Measurements from ENCODE around the gene C20orf202. TPM values are rescaled to one million over a fixed set of nuclear protein-coding genes. Genes with fewer than 3 reads are reported as not detected.
A peak's percentile ranks its signal among the peaks of the same experiment; 100 is the strongest.

Gene C20orf202
- 0.43 TPM for polyA plus RNA-seq (ENCODE audit: insufficient read length)
- long read RNA-seq, donor 1 = 0 reads
- long read RNA-seq, donor 2 = 0 reads
- long read RNA-seq, donor 3 = 0 reads
- long read RNA-seq, donor 4 = 0 reads
- long read RNA-seq, donor 5 = 0 reads
- long read RNA-seq, donor 6 = 0 reads
- long read RNA-seq, donor 7 = 0 reads
- long read RNA-seq, donor 8 = 0 reads

DNA sequence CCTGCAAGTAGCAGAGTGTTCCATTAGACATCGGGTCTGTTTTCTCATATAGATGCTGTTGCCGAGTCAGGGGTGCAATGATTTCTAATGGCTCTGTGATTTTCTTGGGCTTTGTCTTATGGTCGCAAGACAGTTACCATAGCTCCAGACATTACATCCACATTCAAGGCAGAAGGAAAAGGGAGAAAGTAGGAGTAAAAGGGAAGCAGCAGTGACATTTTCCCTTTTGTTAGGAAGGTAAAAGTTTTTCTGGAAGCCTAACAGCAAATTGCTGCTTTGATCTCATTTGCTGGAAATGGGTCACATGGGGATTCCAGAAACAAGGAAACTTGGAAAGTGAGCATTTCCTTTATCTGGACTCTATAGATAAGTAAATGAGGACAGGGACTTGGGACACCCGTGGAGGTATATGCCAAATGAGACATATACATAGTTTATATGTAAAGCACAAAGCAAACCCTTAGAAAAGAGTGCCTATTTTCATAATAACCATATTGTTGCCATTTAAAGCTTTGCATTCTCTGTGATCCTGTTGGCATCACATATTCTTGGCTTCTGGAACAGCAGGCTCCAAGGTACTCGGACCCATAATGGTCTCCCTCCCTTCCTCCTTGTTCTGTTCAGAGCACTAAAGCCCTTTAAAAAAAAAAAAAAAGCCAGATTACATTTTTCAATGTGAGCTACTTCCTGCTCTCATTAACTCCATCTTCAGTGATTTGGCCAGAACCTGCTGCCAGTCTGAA, at the start of gene C20orf202:
C20orf202 (plus strand) TSS at position 693 of the 743 bp plus-strand sequence. CDS start 132 bp downstream, outside the sequence.
- DNase-seq = no peak

DNA sequence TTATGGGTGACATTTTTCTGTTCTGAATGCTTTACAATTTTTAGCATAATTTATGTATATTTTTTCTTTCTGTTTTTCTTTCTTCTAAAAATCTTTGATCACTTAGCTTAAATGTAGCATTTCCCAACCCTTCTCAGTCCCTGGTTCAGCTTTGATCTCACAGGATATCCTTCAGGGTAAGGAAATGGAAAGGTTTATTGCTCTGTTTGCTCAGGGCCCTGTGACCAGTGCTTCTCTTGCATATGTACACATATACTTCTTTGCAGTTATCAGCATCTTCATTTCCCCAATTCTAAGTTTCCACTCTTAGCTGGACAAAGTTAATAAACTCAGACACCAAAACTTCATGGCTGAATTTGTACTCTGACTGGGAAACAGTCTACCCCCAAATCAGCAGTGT, 49.0 kb upstream of the C20orf202 start:
- no peak for DNase-seq

DNA sequence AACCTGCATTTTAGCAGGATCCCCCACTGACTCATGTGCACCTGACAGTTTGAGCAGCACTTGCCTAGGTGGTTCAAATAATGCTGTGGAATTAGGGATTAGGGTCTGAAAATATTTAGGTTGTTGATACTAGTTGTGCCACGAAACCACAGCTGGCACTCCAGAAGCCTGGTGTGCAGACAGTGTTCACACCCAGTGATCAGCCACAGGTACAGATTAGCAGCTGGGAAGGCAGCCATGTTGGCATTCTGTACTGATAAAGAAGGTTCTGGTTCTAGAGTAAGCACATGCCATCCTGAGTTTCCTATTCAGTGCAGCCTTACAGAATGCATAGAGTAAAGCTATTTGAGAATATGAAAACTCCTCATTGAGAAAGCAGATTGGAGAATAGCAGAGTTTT, 48.6 kb upstream of the C20orf202 start:
- no peak for DNase-seq

DNA sequence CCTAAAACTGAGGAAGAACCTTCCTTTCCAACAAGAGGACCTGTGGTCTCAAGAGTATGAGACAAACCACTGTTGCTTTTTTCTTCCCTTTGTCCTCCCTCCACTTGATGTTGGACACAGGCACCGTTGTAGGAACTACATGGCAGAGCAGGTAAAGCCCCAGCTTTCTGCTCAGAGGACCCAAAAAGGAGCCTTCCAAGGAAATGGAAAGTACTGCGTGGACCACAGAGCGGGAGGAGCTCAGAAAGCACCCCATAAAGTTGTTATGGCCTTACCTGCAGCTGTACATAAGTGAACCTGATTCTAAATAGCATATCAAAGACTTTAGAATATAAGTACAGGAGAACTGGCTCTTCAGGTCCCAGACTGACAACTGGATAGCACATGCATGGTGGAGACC, 47.9 kb upstream of the C20orf202 start:
- no peak for DNase-seq

DNA sequence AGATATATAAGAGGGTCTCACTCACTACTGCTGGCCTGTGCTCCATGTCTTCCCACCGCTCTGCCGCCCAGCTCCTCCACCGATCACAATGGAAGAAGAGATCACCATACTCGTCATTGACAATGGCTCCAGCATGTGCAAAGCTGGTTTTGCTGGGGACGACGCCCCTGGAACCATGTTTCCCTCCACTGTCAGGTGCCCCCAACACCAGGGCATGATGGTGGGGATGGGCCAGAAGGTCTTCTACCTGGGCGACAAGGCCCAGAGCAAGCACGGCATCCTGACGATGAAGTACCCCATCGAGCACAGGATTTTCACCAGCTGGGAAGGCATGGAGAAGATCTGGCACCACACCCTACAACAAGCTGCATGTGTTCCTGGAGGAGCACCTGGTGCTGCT, 42.8 kb upstream of the C20orf202 start:
- DNase-seq = no peak

DNA sequence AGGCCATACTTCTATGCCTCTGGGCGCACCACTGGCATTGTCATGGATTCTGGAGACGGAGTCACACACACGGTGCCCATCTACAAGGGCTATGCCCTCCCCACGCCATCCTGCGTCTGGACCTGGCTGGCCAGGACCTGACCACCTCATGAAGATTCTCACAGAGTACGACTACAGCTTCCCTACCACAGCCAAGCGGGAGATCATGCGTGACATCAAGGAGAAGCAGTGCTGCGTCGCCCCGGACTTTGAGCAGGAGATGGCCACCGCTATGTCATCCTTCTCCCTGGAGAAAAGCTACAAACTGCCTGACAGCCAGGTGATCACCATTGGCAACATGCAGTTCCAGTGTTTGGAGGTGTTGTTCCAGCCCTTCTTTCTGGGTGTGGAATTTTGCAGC, 42.3 kb upstream of the C20orf202 start:
- no peak for DNase-seq

DNA sequence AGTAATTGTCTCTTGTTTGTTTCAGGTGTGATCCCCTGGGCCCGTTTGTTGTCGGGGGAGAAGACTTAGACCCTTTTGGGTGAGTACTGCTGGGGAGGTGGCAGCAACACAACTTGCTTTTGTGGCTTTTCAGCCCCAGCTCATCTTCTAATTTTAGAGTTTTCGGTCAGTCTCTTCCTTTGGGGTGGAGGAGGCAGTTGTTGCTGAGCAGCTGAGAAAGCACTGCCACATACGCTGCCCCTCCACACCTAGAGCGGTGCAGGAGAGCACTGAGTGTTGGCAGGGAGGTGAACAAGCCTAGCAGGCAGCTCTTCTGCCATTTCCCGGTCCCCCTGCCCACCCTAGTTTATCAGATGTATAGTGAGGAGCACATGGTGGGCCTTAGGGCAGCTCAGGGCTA, 40.1 kb upstream of the C20orf202 start:
- DNase-seq = no peak

DNA sequence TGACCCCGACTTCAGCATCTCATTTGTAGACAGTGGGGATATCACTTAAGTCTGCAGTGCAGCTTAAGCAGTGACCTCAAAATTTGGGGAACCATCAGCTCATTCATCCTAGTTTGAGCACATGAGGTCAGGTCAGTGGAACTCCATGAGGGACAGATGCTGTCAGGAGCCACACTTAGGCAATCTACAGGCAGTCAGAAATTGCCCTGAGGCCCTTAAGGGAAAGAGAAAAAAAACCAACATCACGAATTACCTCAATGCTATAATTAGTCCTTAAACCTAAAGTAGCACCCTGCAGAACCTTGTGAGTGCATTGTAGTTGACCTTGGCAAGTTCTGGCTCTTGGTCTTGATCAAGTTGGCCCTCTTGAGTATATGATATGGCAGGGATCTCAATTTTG, 39.6 kb upstream of the C20orf202 start:
- DNase-seq = no peak

DNA sequence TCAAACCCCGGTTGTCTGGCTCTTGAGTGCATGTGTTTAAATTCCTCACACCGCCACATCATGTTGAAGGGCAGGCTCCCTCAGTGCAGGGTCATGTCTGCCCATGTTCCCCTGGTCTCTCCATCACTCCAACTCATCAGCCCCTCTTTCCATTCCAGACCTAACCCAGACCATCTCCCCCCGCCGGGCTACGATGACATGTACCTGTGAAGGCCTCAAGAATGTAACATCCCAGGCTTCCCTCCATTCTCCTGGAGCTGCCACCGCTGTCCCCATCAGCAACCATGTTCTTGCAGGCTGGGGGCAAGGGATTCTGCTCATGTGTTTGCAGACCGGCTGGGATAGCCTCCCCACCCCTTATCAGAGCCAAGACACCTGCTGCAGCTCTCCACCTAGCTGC, 38.4 kb upstream of the C20orf202 start:
- DNase-seq = no peak

DNA sequence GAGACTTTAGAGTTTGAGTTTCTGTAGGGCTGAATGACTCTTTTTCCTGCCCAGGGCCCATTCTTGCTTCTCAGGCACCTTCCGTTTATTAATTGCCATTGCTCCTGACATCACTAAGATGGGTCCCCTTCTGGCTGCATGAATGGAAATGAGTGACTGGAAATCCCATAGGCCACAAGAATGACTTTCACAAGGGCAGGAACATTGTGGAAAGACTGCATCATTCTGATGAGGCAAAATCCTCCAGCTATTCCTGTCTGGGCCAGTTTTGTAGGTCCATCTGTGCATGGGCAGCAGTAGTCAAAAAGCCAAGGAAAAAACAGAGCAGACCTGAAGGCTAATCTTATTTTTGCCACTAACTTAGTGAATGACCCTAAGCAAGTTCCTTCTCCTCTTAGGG, 37.7 kb upstream of the C20orf202 start:
- DNase-seq = no peak

DNA sequence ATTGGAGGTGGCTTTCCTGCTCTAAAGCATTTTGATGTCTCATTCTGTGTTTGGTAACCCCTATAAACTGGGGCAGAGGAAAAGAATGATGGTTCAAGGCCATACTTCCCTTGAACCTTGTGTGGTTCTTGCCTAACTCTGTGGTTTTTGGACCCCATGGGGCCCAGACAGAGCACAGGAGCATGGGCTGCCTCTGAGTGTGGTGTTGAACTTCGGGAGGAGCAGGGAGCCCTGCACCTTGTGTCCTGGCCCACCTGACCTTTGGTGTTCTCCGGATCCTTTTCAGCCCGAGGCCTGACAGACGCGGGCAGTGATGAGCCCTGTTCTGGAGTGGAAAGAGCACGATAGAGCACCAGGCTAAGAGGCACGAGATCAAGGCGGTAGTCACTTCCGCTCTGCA, 37.3 kb upstream of the C20orf202 start:
- no peak for DNase-seq

DNA sequence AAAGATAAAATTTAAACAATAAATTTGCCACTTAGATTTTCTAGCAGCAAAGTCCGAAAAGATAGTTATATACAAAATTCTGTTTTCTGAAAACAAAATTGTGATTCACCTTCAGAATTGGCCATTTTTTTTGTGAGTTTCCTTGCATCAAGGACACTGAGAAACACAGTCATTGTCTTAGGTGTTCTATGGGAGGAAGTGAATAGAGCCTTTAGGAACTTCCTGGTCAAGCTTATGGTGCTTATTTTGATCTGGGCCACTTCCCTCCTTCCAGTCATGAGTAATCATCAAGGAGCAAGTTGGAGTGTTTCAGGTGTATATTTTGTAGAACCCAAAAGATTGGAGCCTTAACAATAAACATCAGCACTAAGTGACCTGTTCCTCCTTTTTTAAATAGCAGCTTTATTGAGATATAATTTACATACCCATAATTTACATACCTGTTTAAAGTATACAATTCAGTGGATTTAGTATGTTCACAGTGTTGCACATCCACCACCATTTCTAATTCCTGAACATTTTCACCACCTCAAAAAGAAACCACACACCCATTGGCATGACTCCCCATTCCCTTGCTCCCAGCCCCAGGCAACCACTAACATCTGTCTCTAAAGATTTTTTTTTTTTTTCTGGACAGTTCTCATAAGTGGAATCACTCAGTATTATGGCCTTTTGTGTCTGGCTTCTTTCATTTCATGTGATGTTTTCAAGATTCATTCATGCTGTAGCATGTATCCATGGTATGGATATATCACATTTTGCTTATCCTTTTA, 36.1 kb upstream of the C20orf202 start:
- no peak for DNase-seq

DNA sequence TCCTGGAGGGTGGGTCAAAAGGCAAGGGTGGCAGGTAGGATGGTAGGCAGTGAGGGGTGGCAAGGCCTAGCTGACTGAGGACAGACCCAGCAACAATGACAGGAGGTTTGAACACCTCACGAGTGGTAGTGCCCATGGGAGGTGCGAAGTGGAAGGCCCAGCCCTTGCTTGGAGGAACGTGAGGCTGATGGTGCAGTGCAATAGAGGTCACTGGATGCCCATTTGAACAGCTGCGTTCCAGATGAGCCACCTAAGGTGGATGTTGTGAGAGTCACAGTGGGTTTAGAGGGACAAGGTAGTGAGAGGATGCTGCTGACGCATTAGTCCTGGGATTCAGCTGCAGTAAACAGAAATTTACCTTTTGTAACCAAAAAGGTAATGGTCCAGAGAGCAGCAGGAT, 34.0 kb upstream of the C20orf202 start:
- no peak for DNase-seq

DNA sequence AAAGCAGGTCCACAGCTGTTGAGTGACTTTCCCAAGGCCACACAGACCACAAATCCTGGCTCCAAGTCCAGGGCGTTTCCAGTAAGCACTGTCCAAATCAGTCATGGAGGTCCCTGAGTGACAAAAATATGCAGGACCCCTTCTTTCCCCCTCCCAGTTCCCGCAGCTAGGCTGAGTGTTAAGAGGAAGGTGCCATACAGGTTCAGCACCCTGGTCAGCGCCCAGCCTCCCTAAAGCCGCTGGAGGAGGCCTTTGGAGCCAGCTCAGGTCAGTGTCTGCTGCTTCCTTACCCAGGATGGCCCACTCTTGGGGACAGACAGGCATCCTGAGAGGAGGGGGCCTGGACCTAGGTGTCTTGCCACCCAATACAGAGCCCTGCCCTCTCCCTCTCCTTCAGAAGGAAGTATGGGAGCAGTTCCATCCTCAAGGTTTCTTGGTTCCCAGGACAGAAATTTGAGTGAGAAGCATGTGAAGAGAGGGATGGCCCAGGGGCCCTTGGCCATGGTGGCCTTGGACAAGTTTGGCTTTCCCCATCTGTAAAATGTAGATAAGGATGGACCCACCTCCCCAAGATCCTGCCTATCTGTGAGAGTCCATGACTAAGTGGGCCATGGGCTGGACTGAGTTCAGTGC, 31.7 kb upstream of the C20orf202 start:
- DNase-seq = peak; percentile 46

DNA sequence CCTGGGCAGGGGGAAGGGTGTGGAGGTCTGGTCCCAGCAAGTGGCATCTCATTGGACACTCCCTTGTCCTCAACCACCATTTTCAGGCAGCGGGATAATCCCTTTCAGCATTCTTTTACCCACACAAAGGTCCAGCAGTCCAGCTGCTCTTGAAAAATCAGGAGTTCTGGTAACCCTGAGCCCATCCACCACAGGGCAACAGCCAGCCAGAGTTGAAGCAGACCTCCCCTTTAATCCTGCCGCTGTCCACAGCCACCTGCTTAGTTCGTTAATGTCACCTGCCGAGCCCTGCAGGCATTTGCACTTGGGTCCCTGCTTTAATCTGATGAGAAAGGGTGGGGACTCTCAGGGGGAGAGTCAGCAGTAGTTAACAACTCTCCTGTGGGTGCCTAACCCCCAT, 29.6 kb upstream of the C20orf202 start:
- no peak for DNase-seq

DNA sequence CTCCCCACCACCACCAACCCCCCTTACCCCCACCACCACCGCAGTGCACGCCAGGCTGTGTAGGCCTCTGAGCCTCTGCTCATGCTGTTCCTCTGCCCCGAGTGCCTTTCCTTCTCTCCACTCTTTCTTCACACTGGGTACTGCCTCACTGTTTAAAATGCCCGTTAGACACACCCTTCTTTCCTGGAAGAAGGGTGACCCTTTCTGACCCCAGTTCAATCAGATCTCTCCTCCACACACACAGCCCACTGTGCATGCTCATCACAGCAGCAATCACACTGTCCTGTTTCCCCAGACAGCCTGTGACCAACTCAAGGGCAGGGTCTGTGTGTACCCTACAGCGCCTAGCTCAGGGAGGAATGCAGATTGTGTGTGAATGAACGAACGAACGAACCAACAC, 28.5 kb upstream of the C20orf202 start:
- DNase-seq = no peak

DNA sequence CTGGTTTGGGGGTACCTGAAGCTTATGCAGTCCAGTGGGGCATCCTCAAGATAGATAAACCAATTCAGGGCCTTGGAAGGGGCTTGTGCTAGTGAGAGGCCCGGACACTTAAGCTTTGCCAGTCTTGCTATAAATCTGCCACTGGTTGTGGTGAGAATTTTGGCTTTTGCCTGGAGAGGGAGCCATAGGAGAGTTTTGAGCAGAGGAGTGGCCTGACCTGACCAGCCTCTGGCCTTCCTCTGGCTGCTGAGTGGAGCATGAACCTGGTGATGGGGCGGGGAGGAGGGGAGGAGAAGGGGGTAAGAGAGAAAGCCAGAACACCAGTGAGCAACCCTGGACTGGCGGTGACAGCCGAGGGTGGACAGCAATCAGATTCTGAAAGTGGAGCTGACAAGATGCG, 25.6 kb upstream of the C20orf202 start:
- no peak for DNase-seq

DNA sequence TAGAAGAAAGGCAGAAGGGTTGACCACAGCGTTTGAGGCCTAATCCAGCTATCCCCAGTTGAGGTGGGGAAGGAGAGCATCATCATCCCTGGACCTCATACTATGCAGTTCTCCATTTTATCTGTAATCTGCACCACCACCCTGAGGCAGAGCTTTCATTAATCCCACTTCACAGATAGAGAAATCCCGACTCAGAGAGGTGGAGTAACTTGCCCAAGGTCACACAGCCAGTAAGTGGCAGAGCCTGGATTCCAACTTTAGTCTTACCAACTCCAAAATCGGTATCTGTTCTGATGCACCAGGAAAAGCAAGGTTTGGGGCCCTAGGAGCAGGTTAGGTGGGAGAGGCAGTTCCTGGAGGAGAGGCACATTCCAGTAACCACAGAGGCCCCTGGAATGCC, 25.2 kb upstream of the C20orf202 start:
- no peak for DNase-seq

DNA sequence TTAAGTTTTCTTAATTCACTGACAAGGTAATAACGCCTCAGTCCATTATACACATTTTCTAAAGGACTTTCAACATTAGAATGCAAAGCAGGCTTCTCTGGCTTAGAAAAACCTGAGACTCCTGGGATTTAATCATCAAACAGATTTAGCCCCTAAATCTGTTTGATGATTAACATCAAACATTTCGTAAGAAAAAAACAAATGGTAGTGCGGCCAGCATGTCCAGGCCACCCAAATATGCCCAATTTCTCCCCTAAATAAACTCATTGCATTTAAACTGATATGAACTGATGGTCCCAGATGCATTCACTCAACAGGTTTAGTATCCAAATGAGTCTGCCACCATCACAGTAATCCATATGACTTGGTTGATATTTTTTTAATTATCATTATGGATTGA, 24.6 kb upstream of the C20orf202 start:
- no peak for DNase-seq

DNA sequence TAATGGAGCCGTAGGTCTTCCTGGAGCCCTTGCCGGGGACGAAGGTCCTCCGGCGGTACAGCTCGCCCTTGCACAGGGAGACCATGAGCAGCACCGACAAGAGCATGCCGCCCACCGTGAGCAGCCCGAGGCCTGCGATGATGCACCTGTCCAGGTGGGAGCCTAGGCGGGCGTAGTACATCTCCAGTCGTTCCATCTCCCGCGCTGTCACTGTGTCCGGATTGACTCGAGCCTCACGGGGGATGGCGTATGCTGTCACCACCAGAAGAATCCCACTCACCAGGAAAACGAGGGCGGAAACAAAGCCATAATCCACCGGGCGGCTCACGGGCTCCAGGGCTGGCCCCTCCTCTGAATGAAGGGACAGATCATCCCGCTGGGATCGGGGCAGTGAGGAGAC, 22.3 kb upstream of the C20orf202 start:
- DNase-seq = no peak

DNA sequence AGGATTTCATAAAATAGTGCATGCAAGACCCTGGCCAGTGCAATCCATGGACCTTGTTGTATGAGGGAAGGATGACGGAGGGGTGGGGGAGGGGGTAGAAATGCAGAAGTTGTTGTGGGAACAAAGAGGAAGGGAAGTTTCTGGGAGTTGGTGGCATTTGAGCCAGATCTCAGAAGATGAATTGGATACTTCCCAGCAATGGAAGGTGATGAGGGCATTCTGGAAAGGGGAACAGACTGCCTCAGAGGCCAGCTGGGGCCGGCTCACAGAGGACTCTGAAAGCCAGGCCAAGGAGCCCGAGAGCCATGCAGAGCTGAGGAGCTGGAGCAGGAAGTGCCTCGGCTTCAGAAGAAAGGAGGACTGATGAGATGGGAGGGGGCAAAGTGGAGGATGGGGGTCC, 21.1 kb upstream of the C20orf202 start:
- no peak for DNase-seq

DNA sequence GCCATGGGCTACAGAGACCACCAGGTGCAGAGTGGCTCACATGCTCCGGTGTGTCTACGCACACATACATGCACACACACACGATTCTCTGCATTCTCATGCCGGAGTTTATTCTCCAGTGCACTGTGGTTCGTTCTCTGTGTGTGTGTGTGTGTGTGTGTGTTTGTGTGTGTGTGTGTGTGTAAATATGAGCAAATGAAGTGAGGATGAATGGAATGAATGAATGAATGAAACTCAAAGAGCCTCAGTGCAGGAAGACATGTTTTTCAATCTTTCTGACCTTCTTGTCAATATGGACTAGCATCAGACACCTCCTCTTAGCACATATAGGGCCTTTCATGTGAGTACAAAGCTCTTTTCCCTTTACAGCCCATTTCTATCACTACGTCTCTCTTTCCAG, 20.1 kb upstream of the C20orf202 start:
- DNase-seq = no peak

DNA sequence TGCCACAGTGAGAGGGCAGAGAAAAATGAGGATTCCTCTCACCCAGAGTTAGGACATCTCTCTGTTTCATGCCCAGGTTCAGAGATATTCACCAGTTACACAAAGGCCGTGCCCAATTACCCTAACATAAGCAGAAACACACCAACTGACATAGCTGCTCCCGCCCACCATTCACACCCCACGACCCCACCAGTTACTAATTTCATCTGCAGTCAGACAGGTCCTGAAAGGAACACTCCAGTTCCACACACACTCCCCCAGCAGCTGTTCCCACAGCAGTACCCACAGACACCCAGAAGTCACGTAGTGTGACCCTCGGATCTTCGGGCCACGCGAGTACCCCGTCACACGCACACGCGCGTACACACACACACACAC, 19.0 kb upstream of the C20orf202 start:
- DNase-seq = no peak
